ENCODE results near the gene PRKAG2.
"Not testable (repeated sequence)": the region's sequence is repeated elsewhere in the genome, so short reads cannot be mapped to it uniquely, and the experiment has no call there.

- TF ChIP-seq POLR2A (IDR thresholded peaks at IDR 0.05; ENCODE audit: low read length); GATA1 (IDR thresholded peaks at IDR 0.05; ENCODE audit: low read depth, low read length): not testable (repeated sequence)
Measured at GRCh38 chr7:151573046-151573445, 303.9 kb downstream of the PRKAG2 start.
